T-helper 2 cell (primary cell): ENCODE measurements around the gene NUCKS1.

Source experiments
- DNase-seq, 5 experiments: peaks; one replicate each; pipeline versions ENCODE4 v3.0.0 to v3.0.0-alpha.2; 2012 to 2022

Gene NUCKS1

DNA sequence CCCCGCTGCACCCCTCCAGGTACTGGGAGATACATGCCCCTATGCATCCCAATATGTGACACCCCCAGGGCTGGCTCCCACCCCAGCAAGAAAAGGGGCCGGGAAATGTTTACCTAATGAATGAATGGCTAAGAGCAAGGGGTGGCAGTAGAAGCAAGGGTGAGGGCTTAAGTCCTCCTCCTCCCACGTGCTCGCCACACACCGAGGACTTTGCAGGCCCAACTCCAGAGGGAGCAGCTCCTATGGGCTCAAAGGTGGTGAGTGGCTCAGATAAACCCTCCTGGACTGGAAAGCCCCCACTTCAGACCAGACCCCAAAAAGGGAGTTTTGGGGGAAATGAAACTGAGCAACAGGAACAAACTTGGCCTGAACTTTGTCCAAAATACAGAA lies 81.0 kb downstream of the NUCKS1 start:
- no peak for DNase-seq

DNA sequence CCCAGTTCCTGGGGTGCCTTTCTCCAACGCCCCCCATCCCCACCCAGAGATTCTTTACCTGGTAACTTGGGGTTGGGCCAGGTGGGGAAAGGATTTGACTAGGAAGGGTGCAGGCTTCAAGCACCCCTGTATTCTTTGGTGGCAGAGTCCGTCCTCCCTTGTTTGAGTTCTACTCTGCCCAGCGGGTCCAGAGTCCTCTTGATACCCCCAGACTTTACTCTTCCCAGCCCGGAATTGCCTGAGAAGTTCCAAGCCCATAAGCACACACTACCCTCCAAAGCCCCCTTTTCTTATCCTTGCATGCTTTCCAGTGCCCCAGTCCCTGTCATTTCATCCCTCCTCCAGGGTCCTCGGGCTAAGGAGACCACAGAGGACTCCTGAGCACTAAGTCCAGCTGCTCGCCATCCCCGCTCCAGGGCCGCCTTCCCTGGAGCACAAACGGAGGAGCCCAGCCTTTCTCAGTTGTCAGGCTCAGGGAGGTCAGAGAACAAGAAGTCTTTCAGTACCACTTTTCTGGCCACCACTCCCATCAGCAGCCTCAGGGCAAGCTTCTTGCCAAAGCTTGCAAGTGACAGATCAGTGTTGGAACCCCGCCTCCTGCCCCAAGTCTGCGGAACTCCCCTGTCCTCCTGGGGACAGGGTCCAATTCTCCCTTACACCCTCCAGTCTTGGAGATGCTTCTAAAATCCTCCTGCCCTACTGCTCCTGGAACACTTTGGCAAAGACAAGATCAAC lies 81.9 kb downstream of the NUCKS1 start:
- no peak for DNase-seq

DNA sequence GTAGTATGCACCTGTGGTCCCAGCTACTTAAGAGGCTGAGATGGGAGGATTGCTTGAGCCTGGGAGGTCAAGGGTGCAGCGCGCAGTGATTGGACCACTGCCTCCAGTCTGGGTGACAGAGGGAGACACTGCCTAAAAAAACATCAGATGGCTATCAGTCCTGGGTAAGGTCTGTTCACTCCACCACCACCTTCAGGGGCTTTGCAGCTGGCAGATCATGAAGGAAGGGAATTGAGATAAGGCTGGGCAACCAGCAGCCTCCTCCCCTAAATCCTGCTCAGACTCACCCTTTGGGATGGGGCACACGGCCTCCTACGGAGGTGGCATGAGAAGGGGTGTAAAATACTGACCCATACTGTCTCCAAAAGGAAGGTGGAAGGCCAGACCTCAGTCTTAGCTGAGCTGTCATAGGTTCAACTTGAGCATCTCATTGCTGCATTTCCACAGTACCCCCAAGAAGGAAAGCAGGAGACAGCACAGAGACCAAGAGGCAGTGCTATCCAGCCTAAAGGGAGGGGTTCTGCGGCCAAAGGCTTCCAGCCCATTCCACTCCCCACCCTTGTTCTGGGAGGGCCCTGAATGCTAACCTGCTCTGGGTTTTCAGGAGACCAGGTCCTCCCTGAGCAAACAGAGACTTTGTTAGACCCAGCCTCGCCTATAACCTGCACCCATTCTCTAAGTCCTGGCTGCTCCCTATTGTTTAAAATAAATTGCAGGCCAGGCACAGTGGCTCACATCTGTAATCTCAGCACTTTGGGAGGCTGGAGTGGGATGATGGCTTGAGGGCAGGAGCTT lies 83.4 kb downstream of the NUCKS1 start:
- no peak for DNase-seq

DNA sequence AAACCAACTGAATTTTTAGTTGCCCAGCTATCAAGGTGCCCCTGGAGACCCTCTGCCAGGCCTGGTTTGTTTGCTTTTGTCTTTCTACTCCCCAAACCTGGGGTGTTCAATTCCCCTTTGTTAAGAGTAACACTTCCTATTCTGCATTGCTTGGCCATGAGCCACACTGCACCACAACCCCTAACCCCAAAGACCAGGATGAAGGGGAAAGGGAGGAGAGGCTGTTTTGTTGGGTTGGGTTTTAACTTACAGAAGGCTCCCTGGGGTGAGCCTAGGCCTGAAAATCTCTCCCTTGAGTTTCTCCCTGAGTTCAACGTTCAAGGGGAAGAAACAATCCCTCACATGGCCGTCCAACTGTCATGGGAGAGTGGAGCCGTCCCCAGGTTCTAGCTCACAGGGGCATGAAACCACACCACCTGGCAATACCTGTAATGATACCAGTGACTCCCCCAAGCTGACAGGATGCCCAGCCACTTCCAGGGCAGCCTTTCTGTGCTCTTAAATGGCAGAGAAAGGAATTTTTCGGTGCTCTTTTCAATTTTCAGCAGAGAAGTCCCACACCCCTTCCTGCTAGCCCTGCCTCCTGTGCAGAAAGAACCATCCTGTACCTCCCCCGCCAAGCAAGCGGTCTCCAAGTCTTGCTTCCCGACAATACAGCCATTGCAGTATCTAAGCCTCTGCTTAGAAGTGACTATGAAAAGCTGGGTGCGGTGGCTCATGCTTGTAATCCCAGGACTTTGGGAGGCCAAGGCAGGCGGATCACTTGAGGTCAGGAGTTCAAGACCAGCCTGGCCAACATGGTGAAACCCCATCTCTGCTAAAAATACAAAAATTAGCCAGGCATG lies 84.6 kb downstream of the NUCKS1 start:
- no peak for DNase-seq

DNA sequence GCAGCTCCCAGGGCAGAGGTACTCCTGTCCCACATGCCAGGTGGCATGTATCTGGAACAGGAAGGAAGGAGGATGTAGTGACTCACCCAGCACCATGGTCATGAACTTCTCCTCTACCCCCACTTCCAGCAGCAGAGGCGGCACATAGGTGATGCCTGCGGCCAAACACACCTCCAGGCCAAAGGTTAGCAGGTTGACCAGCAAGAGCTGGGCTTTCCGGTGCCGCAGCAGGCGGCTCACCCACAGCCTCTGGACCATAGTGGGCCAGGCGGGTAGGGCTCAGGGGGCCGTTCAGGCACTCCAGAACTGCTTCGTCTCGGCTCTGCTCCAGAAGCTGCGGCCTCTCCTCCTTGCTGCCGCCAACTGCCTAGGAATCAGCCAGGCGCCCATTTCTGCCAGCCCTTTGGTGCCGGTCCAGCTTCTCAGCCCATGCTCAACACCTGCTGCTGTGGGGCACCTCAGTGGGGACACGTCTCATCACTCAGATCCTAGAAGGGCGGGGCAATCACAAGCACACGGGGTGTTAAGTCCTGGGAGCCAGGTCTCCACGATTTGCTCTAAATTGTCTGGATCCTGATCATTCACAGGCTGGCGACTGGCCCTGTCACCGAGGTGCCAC lies 85.5 kb downstream of the NUCKS1 start:
- no peak for DNase-seq

DNA sequence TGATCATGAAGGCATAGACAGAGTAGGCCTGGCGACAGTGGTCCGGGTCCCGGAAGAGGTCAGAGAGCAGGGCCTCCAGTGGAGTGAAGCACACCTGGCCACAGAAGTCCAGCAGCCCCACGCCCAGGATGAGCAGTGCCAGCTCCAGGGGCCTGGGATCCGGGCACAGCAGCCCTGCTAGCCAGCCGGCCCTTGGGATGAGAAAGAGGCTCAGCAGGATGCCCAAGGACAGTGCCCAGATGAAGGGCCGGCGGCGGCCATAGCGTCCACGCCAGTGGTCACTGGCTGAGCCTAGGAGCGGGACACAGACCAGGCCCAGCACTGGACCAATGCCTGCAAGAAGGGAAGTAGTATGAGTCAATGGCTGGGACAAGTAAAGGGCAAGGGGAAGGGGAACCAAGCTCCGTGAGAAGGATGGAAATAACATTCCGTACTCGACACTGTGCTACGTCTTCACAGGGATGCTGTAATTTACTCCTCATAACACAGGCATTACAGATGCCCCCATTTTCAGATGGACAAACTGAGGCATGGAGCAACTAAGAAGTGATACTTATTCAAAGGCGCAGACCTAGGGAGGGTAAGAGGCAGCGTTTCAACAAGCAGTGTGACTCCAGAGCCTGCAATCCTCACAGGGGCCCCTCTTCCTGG lies 86.6 kb downstream of the NUCKS1 start:
- no peak for DNase-seq
